Measurements from ENCODE around the gene STK4.

DNA sequence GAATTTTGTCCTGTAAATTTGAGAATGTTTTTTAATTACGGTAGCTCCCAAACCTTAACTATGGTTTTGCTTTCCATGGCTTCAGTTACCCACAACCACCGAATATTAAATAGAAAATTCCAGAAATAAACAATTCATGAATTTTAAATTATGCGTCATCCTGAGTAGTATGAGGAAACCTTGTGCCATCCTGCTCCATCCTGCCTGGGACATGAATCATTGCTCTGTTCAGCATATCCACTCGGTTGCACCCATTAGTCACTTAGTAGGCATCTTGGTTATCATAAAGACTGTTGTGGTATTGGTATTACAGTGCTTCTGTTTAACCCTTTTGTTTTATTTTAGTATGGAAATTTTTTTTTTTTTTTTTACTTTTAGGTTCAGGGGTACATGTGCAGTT lies 94.9 kb downstream of the STK4 start:
- TF ChIP-seq YY1 (IDR thresholded peaks at IDR 0.05; ENCODE audit: insufficient read depth, insufficient read length) = no peak
- no peak for TF ChIP-seq ZNF274 (IDR thresholded peaks at IDR 0.05; ENCODE audit: low read depth, low read length)
- TF ChIP-seq SUZ12 (IDR thresholded peaks at IDR 0.05; ENCODE audit: extremely low read depth, insufficient read depth, insufficient read length) = no peak

Data from NT2/D1 (cell line).